ENCODE results near the gene CPB1.

Gene CPB1

GRCh38 chr3:148882288-148882687 lies 54.7 kb downstream of the CPB1 start:
- Histone ChIP-seq H3K4me1 (ENCODE audit: control insufficient read depth in 2 of 2, insufficient read depth in 1 of 2, low read depth in 1 of 2, low read length in 2 of 2) (no peaks in the 10 kb centered on the region), H4K8ac (ENCODE audit: low read depth, low read length) (no peak overlapping the region), H3K27ac (replicated peaks; ENCODE audit: low read length) (no peak overlapping the region), H3K4ac (ENCODE audit: low read length) (no peak overlapping the region), H3K36me3 (replicated peaks in 1 of 2; ENCODE audit: control insufficient read depth in 2 of 2, insufficient read depth in 2 of 2, low read length in 2 of 2) (no peaks in the 10 kb centered on the region), H2BK120ac (ENCODE audit: low read depth, low read length) (no peak overlapping the region), H2BK12ac (ENCODE audit: low read length) (no peak overlapping the region), H4K91ac (ENCODE audit: low read depth, low read length, poor library complexity) (no peak overlapping the region), H2AFZ (ENCODE audit: low read length) (no peak overlapping the region), H3K79me1 (ENCODE audit: low read depth, low read length) (no peaks in the 10 kb centered on the region), H3K18ac (ENCODE audit: low read length) (no peak overlapping the region), H2BK5ac (ENCODE audit: low read length) (no peak overlapping the region), H3K9me3 (replicated peaks in 1 of 2; ENCODE audit: control insufficient read depth in 2 of 2, insufficient read depth in 1 of 2, low read depth in 1 of 2, low read length in 2 of 2) (no peaks in the 10 kb centered on the region), H3K4me3 (ENCODE audit: low read length in 2 of 2) (no peak overlapping the region), H3K4me2 (ENCODE audit: insufficient read depth, low read length, poor library complexity, severe bottlenecking) (no peak overlapping the region), H3K23ac (ENCODE audit: low read depth, low read length, poor library complexity) (no peak overlapping the region), H3K27me3 (ENCODE audit: control insufficient read depth in 3 of 3, insufficient read depth in 3 of 3, low read depth in 1 of 3, low read length in 3 of 3) (no peaks in the 10 kb centered on the region), H3K14ac (ENCODE audit: low read length) (no peak overlapping the region), H3K9ac (ENCODE audit: low read depth, low read length, poor library complexity) (no peak overlapping the region), H2AK5ac (ENCODE audit: low read depth, low read length) (no peak overlapping the region), H2BK15ac (ENCODE audit: low read length) (no peak overlapping the region)
- DNase-seq (ENCODE audit: low spot score): no peak
- no CpG with 5 or more reads among the region's 4 CpGs for WGBS, 2 donors (ENCODE audit: extremely low coverage in 2 of 2, insufficient read length in 2 of 2, insufficient replicate concordance in 1 of 2)

GRCh38 chr3:148883163-148883562 lies 55.6 kb downstream of the CPB1 start:
- Histone ChIP-seq H3K27ac (replicated peaks; ENCODE audit: low read length) (no peak overlapping the region), H3K18ac (ENCODE audit: low read length) (no peak overlapping the region), H3K4me2 (ENCODE audit: insufficient read depth, low read length, poor library complexity, severe bottlenecking) (no peak overlapping the region), H2AFZ (ENCODE audit: low read length) (peak overlapping the region; percentile 48), H2BK15ac (ENCODE audit: low read length) (no peak overlapping the region), H3K4me1 (ENCODE audit: control insufficient read depth in 2 of 2, insufficient read depth in 1 of 2, low read depth in 1 of 2, low read length in 2 of 2) (no peaks in the 10 kb centered on the region), H3K36me3 (replicated peaks in 1 of 2; ENCODE audit: control insufficient read depth in 2 of 2, insufficient read depth in 2 of 2, low read length in 2 of 2) (no peaks in the 10 kb centered on the region), H4K91ac (ENCODE audit: low read depth, low read length, poor library complexity) (no peak overlapping the region), H3K4me3 (ENCODE audit: low read length in 2 of 2) (no peak overlapping the region), H3K9me3 (replicated peaks in 1 of 2; ENCODE audit: control insufficient read depth in 2 of 2, insufficient read depth in 1 of 2, low read depth in 1 of 2, low read length in 2 of 2) (no peaks in the 10 kb centered on the region), H3K4ac (ENCODE audit: low read length) (no peak overlapping the region), H3K79me1 (ENCODE audit: low read depth, low read length) (no peaks in the 10 kb centered on the region), H2BK12ac (ENCODE audit: low read length) (no peak overlapping the region), H3K9ac (ENCODE audit: low read depth, low read length, poor library complexity) (no peak overlapping the region), H2BK5ac (ENCODE audit: low read length) (no peak overlapping the region), H4K8ac (ENCODE audit: low read depth, low read length) (no peak overlapping the region), H3K27me3 (ENCODE audit: control insufficient read depth in 3 of 3, insufficient read depth in 3 of 3, low read depth in 1 of 3, low read length in 3 of 3) (no peaks in the 10 kb centered on the region), H3K14ac (ENCODE audit: low read length) (no peak overlapping the region), H2AK5ac (ENCODE audit: low read depth, low read length) (no peak overlapping the region), H3K23ac (ENCODE audit: low read depth, low read length, poor library complexity) (no peak overlapping the region), H2BK120ac (ENCODE audit: low read depth, low read length) (no peak overlapping the region)
- no peak for DNase-seq (ENCODE audit: low spot score)
- WGBS, 2 donors (ENCODE audit: extremely low coverage in 2 of 2, insufficient read length in 2 of 2, insufficient replicate concordance in 1 of 2): no CpG with 5 or more reads among the region's 1 CpG

GRCh38 chr3:148884261-148884660 lies 56.6 kb downstream of the CPB1 start:
- Histone ChIP-seq H3K27ac (replicated peaks; ENCODE audit: low read length) (no peak overlapping the region), H2BK15ac (ENCODE audit: low read length) (no peak overlapping the region), H3K4me1 (ENCODE audit: control insufficient read depth in 2 of 2, insufficient read depth in 1 of 2, low read depth in 1 of 2, low read length in 2 of 2) (no peaks in the 10 kb centered on the region), H3K4ac (ENCODE audit: low read length) (no peak overlapping the region), H3K9me3 (replicated peaks in 1 of 2; ENCODE audit: control insufficient read depth in 2 of 2, insufficient read depth in 1 of 2, low read depth in 1 of 2, low read length in 2 of 2) (no peaks in the 10 kb centered on the region), H2AFZ (ENCODE audit: low read length) (no peak overlapping the region), H2AK5ac (ENCODE audit: low read depth, low read length) (no peak overlapping the region), H3K36me3 (replicated peaks in 1 of 2; ENCODE audit: control insufficient read depth in 2 of 2, insufficient read depth in 2 of 2, low read length in 2 of 2) (no peaks in the 10 kb centered on the region), H2BK12ac (ENCODE audit: low read length) (no peak overlapping the region), H2BK5ac (ENCODE audit: low read length) (no peak overlapping the region), H3K4me3 (ENCODE audit: low read length in 2 of 2) (no peak overlapping the region), H2BK120ac (ENCODE audit: low read depth, low read length) (no peak overlapping the region), H3K9ac (ENCODE audit: low read depth, low read length, poor library complexity) (no peak overlapping the region), H3K79me1 (ENCODE audit: low read depth, low read length) (no peaks in the 10 kb centered on the region), H4K91ac (ENCODE audit: low read depth, low read length, poor library complexity) (no peak overlapping the region), H3K14ac (ENCODE audit: low read length) (no peak overlapping the region), H3K4me2 (ENCODE audit: insufficient read depth, low read length, poor library complexity, severe bottlenecking) (no peak overlapping the region), H3K18ac (ENCODE audit: low read length) (no peak overlapping the region), H3K27me3 (ENCODE audit: control insufficient read depth in 3 of 3, insufficient read depth in 3 of 3, low read depth in 1 of 3, low read length in 3 of 3) (no peaks in the 10 kb centered on the region), H4K8ac (ENCODE audit: low read depth, low read length) (no peak overlapping the region), H3K23ac (ENCODE audit: low read depth, low read length, poor library complexity) (no peak overlapping the region)
- no peak for DNase-seq (ENCODE audit: low spot score)

- no peaks in the 10 kb centered on the region for H3K79me1 ChIP-seq (ENCODE audit: low read depth, low read length)
- no peak overlapping the region for H4K91ac ChIP-seq (ENCODE audit: low read depth, low read length, poor library complexity)
- no peak overlapping the region for H2BK120ac ChIP-seq (ENCODE audit: low read depth, low read length)
- DNase-seq (ENCODE audit: low spot score): no peak
- H2BK5ac ChIP-seq (ENCODE audit: low read length): no peak overlapping the region
- no peak overlapping the region for H3K9ac ChIP-seq (ENCODE audit: low read depth, low read length, poor library complexity)
- H3K9me3 ChIP-seq (replicated peaks in 1 of 2; ENCODE audit: control insufficient read depth in 2 of 2, insufficient read depth in 1 of 2, low read depth in 1 of 2, low read length in 2 of 2): no peaks in the 10 kb centered on the region
- no peak overlapping the region for H3K14ac ChIP-seq (ENCODE audit: low read length)
- H3K27me3 ChIP-seq (ENCODE audit: control insufficient read depth in 3 of 3, insufficient read depth in 3 of 3, low read depth in 1 of 3, low read length in 3 of 3): no peaks in the 10 kb centered on the region
- no peak overlapping the region for H3K4me2 ChIP-seq (ENCODE audit: insufficient read depth, low read length, poor library complexity, severe bottlenecking)
- H2BK12ac ChIP-seq (ENCODE audit: low read length): no peak overlapping the region
- H3K4me1 ChIP-seq (ENCODE audit: control insufficient read depth in 2 of 2, insufficient read depth in 1 of 2, low read depth in 1 of 2, low read length in 2 of 2): no peaks in the 10 kb centered on the region
- H3K23ac ChIP-seq (ENCODE audit: low read depth, low read length, poor library complexity): no peak overlapping the region
- H3K4ac ChIP-seq (ENCODE audit: low read length): no peak overlapping the region
- H3K18ac ChIP-seq (ENCODE audit: low read length): no peak overlapping the region
- H3K4me3 ChIP-seq (ENCODE audit: low read length in 2 of 2): no peak overlapping the region
- no peak overlapping the region for H2AK5ac ChIP-seq (ENCODE audit: low read depth, low read length)
- WGBS, 2 donors (ENCODE audit: extremely low coverage in 2 of 2, insufficient read length in 2 of 2, insufficient replicate concordance in 1 of 2): no CpG with 5 or more reads among the region's 2 CpGs
- no peak overlapping the region for H2BK15ac ChIP-seq (ENCODE audit: low read length)
- H2AFZ ChIP-seq (ENCODE audit: low read length): no peak overlapping the region
- H4K8ac ChIP-seq (ENCODE audit: low read depth, low read length): no peak overlapping the region
- no peaks in the 10 kb centered on the region for H3K36me3 ChIP-seq (replicated peaks in 1 of 2; ENCODE audit: control insufficient read depth in 2 of 2, insufficient read depth in 2 of 2, low read length in 2 of 2)
- H3K27ac ChIP-seq (replicated peaks; ENCODE audit: low read length): no peak overlapping the region
Observed at GRCh38 chr3:148889828-148890227, 62.2 kb downstream of the CPB1 start.

Data from neuronal stem cell (in vitro differentiated cells).